C4-2B (cell line): ENCODE data around the gene USP15.

ENCODE experiments used
- CTCF ChIP-seq: fragments of 450-650 bp; conservative IDR thresholded peaks from 2 replicates; pipeline ENCODE4 v1.5.1; 2017; ENCODE audit warnings: mild to moderate bottlenecking
- ZFX ChIP-seq: fragments of 450-650 bp; IDR thresholded peaks from 2 replicates; pipeline ENCODE4 v1.6.1; 2017

GRCh38 chr12:62290846-62291245 lies 30.6 kb downstream of the USP15 start:
- TF ChIP-seq CTCF = no peak
- TF ChIP-seq ZFX = no peak
